Measurements from ENCODE around the gene TMEM234. TPM values are rescaled to one million over a fixed set of nuclear protein-coding genes. Genes with fewer than 3 reads are reported as not detected.

The TMEM234 gene
- total RNA-seq (2022; extraction: Qiagen RNA extraction), result 7.3 to 9.2 TPM (median 8.5 TPM) in 5 replicates

GRCh38 chr1:32221980-32222755 is at the start of gene TMEM234, which contains the start of gene EIF3I:
TSS of gene TMEM234 (minus strand) at chr1:32222353. CDS start at chr1:32222322, 31 bp downstream.
TSS of gene EIF3I (plus strand) at chr1:32222407. CDS start at chr1:32222442, 35 bp downstream.

GRCh38 chr1:32250893-32251716 is 29.0 kb upstream of the TMEM234 start, which contains the start of gene LCK:
TSS of gene LCK (plus strand) at chr1:32251265. CDS start at chr1:32274330, 23,065 bp downstream.

GRCh38 chr1:32246888-32247273 is 24.7 kb upstream of the TMEM234 start, which contains the start of gene FAM167B:
TSS of gene FAM167B (plus strand) at chr1:32247222. CDS start at chr1:32247422, 200 bp downstream.

GRCh38 chr1:32208891-32209328 is 13.2 kb downstream of the TMEM234 start, which contains the start of gene DCDC2B:
TSS of gene DCDC2B (plus strand) at chr1:32209089. CDS start at chr1:32209094, 5 bp downstream.

GRCh38 chr1:32205401-32206370 is 16.5 kb downstream of the TMEM234 start, which contains the start of gene IQCC:
TSS of gene IQCC (plus strand) at chr1:32205671. CDS start at chr1:32205682, 11 bp downstream.

GRCh38 chr1:32200226-32201010 is 21.7 kb downstream of the TMEM234 start, which contains the start of gene CCDC28B:
TSS of gene CCDC28B (plus strand) at chr1:32200595. CDS start at chr1:32201936, 1,341 bp downstream.

GRCh38 chr1:32179443-32180185 is 42.5 kb downstream of the TMEM234 start, which contains the start of gene TXLNA:
TSS of gene TXLNA (plus strand) at chr1:32179675. CDS start at chr1:32180346, 671 bp downstream.

Other genes starting within 250 kb of the TMEM234 start
- gene KHDRBS1, start 208.5 kb downstream of the TMEM234 start, total RNA-seq (2022; extraction: Qiagen RNA extraction), result 124 to 145 TPM (median 138 TPM) in 5 replicates
- 7.1 to 11.9 TPM (median 10.7 TPM) in 5 replicates for gene TMEM39B, start 149.4 kb downstream of the TMEM234 start, total RNA-seq (2022; extraction: Qiagen RNA extraction)
- gene KPNA6, start 114.3 kb downstream of the TMEM234 start, total RNA-seq (2022; extraction: Qiagen RNA extraction), result 15.9 to 19.6 TPM (median 17.8 TPM) in 5 replicates
- 27.1 to 31.1 TPM (median 30.4 TPM) in 5 replicates for gene TXLNA, start 42.7 kb downstream of the TMEM234 start, total RNA-seq (2022; extraction: Qiagen RNA extraction)
- 0.71 to 1.5 TPM (median 1.3 TPM) in 5 replicates for gene CCDC28B, start 21.8 kb downstream of the TMEM234 start, total RNA-seq (2022; extraction: Qiagen RNA extraction)
- 1.5 to 2.5 TPM (median 1.9 TPM) in 5 replicates for gene IQCC, start 16.7 kb downstream of the TMEM234 start, total RNA-seq (2022; extraction: Qiagen RNA extraction)
- gene DCDC2B, start 13.3 kb downstream of the TMEM234 start, total RNA-seq (2022; extraction: Qiagen RNA extraction), result not detected in 5 replicates
- 265 to 288 TPM (median 276 TPM) in 5 replicates for gene EIF3I, start 54 bp upstream of the TMEM234 start, total RNA-seq (2022; extraction: Qiagen RNA extraction)
- 0.55 to 0.82 TPM (median 0.63 TPM) in 5 replicates for gene FAM167B, start 24.9 kb upstream of the TMEM234 start, total RNA-seq (2022; extraction: Qiagen RNA extraction)
- 0.07 to 0.11 TPM (median 0.09 TPM) in 3 of 5 replicates, not detected in the others for gene LCK, start 28.9 kb upstream of the TMEM234 start, total RNA-seq (2022; extraction: Qiagen RNA extraction)
- gene HDAC1, start 69.7 kb upstream of the TMEM234 start, total RNA-seq (2022; extraction: Qiagen RNA extraction), result 47.9 to 53.4 TPM (median 52.1 TPM) in 5 replicates
- gene MARCKSL1, start 113.9 kb upstream of the TMEM234 start, total RNA-seq (2022; extraction: Qiagen RNA extraction), result 55.1 to 67.3 TPM (median 65.9 TPM) in 5 replicates
- gene FAM229A, start 140.1 kb upstream of the TMEM234 start, total RNA-seq (2022; extraction: Qiagen RNA extraction), result 1.2 to 3.3 TPM (median 2.6 TPM) in 5 replicates
- 0.13 to 0.18 TPM (median 0.15 TPM) in 3 of 5 replicates, not detected in the others for gene TSSK3, start 140.2 kb upstream of the TMEM234 start, total RNA-seq (2022; extraction: Qiagen RNA extraction)
- 17.4 to 21.5 TPM (median 20.1 TPM) in 5 replicates for gene BSDC1, start 172.1 kb upstream of the TMEM234 start, total RNA-seq (2022; extraction: Qiagen RNA extraction)
- not detected in 5 replicates for gene ZBTB8B, start 242.7 kb upstream of the TMEM234 start, total RNA-seq (2022; extraction: Qiagen RNA extraction)